Neural cell (in vitro differentiated cells): ENCODE measurements around the gene MAN2A2.

Source experiments
- EP300 ChIP-seq: fragments of 450-650 bp; conservative IDR thresholded peaks from 2 replicates; pipeline ENCODE4 v1.6.1; 2014; ENCODE audit warnings: antibody characterized with exemption, mild to moderate bottlenecking, moderate library complexity; ENCODE audit not compliant: poor library complexity, severe bottlenecking
- EZH2 ChIP-seq: fragments of 200-600, 300-800 bp; shearing (Covaris generic), sonication (generic); IDR thresholded peaks from 2 replicates; pipeline ENCODE4 v1.6.1; 2014; ENCODE audit warnings: antibody characterized with exemption, low read length, borderline replicate concordance, mild to moderate bottlenecking; ENCODE audit not compliant: insufficient read depth, poor library complexity, severe bottlenecking
- MXI1 ChIP-seq: fragments of 450-650 bp; conservative IDR thresholded peaks from 2 replicates; pipeline ENCODE4 v1.6.1; 2014; ENCODE audit warnings: antibody characterized with exemption, mild to moderate bottlenecking; ENCODE audit not compliant: poor library complexity, severe bottlenecking
- POLR2AphosphoS5 ChIP-seq: IDR thresholded peaks from 2 replicates; pipeline ENCODE4 v1.6.1; 2012
- RAD21 ChIP-seq: fragments of 450-650 bp; conservative IDR thresholded peaks from 2 replicates; pipeline ENCODE4 v1.6.1; 2014; ENCODE audit warnings: antibody characterized with exemption, mild to moderate bottlenecking, moderate library complexity
- SMC3 ChIP-seq: fragments of 450-650 bp; conservative IDR thresholded peaks from 2 replicates; pipeline ENCODE4 v1.6.1; 2014; ENCODE audit warnings: antibody characterized with exemption, mild to moderate bottlenecking, moderate library complexity; ENCODE audit not compliant: poor library complexity
- TAF1 ChIP-seq: IDR thresholded peaks from 2 replicates; pipeline ENCODE4 v1.6.1; 2012; ENCODE audit warnings: low read depth
- TF ChIP-seq, protein P1 (sequence below): fragments of 450-650 bp; IDR thresholded peaks from 2 replicates; pipeline ENCODE4 v1.5.1; 2014; ENCODE audit warnings: antibody characterized with exemption, mild to moderate bottlenecking, moderate library complexity; ENCODE audit not compliant: poor library complexity, severe bottlenecking
- TF ChIP-seq, protein P2 (sequence below): IDR thresholded peaks from 2 replicates; pipeline ENCODE4 v1.6.1; 2012; ENCODE audit warnings: borderline replicate concordance

DNA sequence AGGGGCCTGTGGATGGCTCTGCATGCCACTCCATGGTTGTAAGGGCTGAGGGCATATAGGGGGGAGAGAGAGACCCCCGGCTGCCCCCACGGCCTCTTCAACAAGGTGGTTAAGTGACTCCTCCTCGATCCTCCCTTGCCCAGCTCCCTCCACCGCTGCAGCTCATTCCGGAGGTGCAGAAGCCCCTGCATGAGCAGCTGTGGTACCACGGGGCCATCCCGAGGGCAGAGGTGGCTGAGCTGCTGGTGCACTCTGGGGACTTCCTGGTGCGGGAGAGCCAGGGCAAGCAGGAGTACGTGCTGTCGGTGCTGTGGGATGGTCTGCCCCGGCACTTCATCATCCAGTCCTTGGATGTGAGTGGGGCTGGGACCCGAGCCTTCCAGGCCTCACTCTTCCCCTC is 12.3 kb upstream of the MAN2A2 start:
- TF ChIP-seq, protein P1, sequence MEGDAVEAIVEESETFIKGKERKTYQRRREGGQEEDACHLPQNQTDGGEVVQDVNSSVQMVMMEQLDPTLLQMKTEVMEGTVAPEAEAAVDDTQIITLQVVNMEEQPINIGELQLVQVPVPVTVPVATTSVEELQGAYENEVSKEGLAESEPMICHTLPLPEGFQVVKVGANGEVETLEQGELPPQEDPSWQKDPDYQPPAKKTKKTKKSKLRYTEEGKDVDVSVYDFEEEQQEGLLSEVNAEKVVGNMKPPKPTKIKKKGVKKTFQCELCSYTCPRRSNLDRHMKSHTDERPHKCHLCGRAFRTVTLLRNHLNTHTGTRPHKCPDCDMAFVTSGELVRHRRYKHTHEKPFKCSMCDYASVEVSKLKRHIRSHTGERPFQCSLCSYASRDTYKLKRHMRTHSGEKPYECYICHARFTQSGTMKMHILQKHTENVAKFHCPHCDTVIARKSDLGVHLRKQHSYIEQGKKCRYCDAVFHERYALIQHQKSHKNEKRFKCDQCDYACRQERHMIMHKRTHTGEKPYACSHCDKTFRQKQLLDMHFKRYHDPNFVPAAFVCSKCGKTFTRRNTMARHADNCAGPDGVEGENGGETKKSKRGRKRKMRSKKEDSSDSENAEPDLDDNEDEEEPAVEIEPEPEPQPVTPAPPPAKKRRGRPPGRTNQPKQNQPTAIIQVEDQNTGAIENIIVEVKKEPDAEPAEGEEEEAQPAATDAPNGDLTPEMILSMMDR: no peak
- TF ChIP-seq, protein P2, sequence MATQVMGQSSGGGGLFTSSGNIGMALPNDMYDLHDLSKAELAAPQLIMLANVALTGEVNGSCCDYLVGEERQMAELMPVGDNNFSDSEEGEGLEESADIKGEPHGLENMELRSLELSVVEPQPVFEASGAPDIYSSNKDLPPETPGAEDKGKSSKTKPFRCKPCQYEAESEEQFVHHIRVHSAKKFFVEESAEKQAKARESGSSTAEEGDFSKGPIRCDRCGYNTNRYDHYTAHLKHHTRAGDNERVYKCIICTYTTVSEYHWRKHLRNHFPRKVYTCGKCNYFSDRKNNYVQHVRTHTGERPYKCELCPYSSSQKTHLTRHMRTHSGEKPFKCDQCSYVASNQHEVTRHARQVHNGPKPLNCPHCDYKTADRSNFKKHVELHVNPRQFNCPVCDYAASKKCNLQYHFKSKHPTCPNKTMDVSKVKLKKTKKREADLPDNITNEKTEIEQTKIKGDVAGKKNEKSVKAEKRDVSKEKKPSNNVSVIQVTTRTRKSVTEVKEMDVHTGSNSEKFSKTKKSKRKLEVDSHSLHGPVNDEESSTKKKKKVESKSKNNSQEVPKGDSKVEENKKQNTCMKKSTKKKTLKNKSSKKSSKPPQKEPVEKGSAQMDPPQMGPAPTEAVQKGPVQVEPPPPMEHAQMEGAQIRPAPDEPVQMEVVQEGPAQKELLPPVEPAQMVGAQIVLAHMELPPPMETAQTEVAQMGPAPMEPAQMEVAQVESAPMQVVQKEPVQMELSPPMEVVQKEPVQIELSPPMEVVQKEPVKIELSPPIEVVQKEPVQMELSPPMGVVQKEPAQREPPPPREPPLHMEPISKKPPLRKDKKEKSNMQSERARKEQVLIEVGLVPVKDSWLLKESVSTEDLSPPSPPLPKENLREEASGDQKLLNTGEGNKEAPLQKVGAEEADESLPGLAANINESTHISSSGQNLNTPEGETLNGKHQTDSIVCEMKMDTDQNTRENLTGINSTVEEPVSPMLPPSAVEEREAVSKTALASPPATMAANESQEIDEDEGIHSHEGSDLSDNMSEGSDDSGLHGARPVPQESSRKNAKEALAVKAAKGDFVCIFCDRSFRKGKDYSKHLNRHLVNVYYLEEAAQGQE: no peak
- TF ChIP-seq EZH2: no peak
- no peak for TF ChIP-seq POLR2AphosphoS5
- TF ChIP-seq EP300: no peak
- TF ChIP-seq MXI1: no peak
- TF ChIP-seq RAD21: no peak
- TF ChIP-seq TAF1: no peak
- TF ChIP-seq SMC3: no peak
